Measurements from ENCODE around the gene CEP295NL.

GRCh38 chr17:78888941-78889518, 14.0 kb downstream of the CEP295NL start:
- TF ChIP-seq CTCF (conservative IDR thresholded peaks at IDR 0.05; ENCODE audit: low read depth, low read length) (no peak), EZH2 (IDR thresholded peaks at IDR 0.05; ENCODE audit: borderline replicate concordance, low read depth, low read length, poor library complexity, severe bottlenecking) (no peak)
